Neural progenitor cell (in vitro differentiated cells): ENCODE measurements around the gene CFDP1.

Experiments
- EZH2 ChIP-seq: fragments of 200-600 bp; sonication (generic); IDR thresholded peaks from 2 replicates; pipeline ENCODE4 v1.6.1; 2017; ENCODE audit warnings: antibody characterized with exemption, mild to moderate bottlenecking, moderate library complexity
- TF ChIP-seq, protein P1 (sequence below): fragments of 200-600 bp; sonication (generic); IDR thresholded peaks from 2 replicates; pipeline ENCODE4 v1.5.1; 2017; ENCODE audit warnings: antibody characterized with exemption, mild to moderate bottlenecking

DNA sequence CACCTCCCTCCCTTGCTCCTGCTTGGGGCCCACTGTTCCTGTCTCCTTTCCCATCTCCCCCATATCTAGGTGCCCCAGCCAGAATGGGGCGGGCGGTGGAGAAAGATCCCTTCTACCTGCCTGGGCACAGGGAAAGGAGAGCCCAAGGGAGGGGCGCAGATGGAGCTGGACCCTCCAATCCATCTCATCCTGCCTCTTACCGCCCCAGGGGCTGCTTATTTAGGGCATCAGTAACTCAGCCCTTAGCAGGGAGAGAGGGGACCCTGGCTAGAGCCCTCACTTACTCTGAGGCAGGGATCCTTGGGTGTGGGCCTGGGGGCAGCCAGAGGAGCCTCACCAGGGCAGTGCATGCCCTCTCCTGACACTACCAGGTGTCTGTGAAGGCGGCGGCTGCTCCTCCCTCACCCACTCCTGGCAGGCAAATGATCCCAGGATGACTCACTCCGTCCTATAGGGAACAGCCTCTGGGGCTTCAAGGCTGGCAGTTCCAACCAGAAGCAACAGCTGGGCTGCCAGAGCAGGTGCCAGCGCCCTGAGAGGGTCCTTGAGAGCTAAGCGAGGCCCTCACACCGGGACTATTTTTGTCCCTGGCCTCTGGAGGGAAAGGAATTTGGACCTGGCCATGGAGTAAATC, 165.6 kb downstream of the CFDP1 start:
- TF ChIP-seq, protein P1, sequence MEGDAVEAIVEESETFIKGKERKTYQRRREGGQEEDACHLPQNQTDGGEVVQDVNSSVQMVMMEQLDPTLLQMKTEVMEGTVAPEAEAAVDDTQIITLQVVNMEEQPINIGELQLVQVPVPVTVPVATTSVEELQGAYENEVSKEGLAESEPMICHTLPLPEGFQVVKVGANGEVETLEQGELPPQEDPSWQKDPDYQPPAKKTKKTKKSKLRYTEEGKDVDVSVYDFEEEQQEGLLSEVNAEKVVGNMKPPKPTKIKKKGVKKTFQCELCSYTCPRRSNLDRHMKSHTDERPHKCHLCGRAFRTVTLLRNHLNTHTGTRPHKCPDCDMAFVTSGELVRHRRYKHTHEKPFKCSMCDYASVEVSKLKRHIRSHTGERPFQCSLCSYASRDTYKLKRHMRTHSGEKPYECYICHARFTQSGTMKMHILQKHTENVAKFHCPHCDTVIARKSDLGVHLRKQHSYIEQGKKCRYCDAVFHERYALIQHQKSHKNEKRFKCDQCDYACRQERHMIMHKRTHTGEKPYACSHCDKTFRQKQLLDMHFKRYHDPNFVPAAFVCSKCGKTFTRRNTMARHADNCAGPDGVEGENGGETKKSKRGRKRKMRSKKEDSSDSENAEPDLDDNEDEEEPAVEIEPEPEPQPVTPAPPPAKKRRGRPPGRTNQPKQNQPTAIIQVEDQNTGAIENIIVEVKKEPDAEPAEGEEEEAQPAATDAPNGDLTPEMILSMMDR = no peak
- no peak for TF ChIP-seq EZH2
